PC-3 (cell line): ENCODE measurements around the gene MOG. TPM values are rescaled to one million over a fixed set of nuclear protein-coding genes. Genes with fewer than 3 reads are reported as not detected.

Experiments
- ATAC-seq: fragments of 200-7000 bp; cut with Tn5 transposase; 2 replicates; pipeline ENCODE4 v1.9.1; 2020; ENCODE audit warnings: mild to moderate bottlenecking, moderate library complexity
- BruUV-seq: library from RNA; stranded (reverse); fragments of 400-500 nt; replicated peaks from 2 replicates; lab custom pipeline; 2021; lab: Mats Ljungman, UMichigan
- CTCF ChIA-PET: fragments of 300-600 bp; sonication (Branson Sonifier 250); formaldehyde crosslinking; loops from one replicate; lab custom pipeline; 2022; ENCODE audit warnings: antibody characterized with exemption; lab: Charles Lee
- POLR2A ChIA-PET: fragments of 300-600 bp; sonication (Branson Sonifier 250); formaldehyde crosslinking; loops from one replicate; lab custom pipeline; 2022; ENCODE audit warnings: antibody characterized with exemption; ENCODE audit not compliant: unreplicated experiment; lab: Charles Lee
- DNase-seq: peaks from one replicate; pipeline ENCODE4 v3.0.0-alpha.2; 2015
- H2AFZ ChIP-seq: fragments of 300-600 bp; sonication (generic); 2 replicates; pipeline ENCODE4 v1.6.0; 2016; ENCODE audit warnings: antibody characterized with exemption, low read length
- H3F3A ChIP-seq: fragments of 300-600 bp; sonication (generic); one replicate; pipeline ENCODE4 v1.6.0; 2017; ENCODE audit warnings: antibody characterized with exemption, low read length, control low read depth, mild to moderate bottlenecking; ENCODE audit not compliant: unreplicated experiment
- H3K27ac ChIP-seq: fragments of 300-600 bp; sonication (generic); 2 replicates; pipeline ENCODE4 v1.5.1; 2016; ENCODE audit warnings: mild to moderate bottlenecking, low read length
- H3K27me3 ChIP-seq: fragments of 300-600 bp; sonication (generic); 2 replicates; pipeline ENCODE4 v1.6.1; 2016; ENCODE audit warnings: low read length, mixed read lengths
- H3K36me3 ChIP-seq: fragments of 300-600 bp; sonication (generic); 2 replicates; pipeline ENCODE4 v1.6.1; 2016; ENCODE audit warnings: low read depth, mixed run types, low read length, mixed read lengths
- H3K4me1 ChIP-seq: fragments of 300-600 bp; sonication (generic); 2 replicates; pipeline ENCODE4 v1.5.1; 2016; ENCODE audit warnings: low read length; ENCODE audit not compliant: insufficient read depth
- H3K4me2 ChIP-seq: fragments of 300-600 bp; sonication (generic); 2 replicates; pipeline ENCODE4 v1.6.0; 2016; ENCODE audit warnings: low read length
- H3K4me3 ChIP-seq: fragments of 300-600 bp; sonication (generic); 2 replicates; pipeline ENCODE4 v1.5.1; 2016; ENCODE audit warnings: mild to moderate bottlenecking, low read length, mixed read lengths
- H3K79me2 ChIP-seq: fragments of 300-600 bp; sonication (generic); 2 replicates; pipeline ENCODE4 v1.6.1; 2017; ENCODE audit warnings: low read length, mixed read lengths
- H3K9ac ChIP-seq: fragments of 300-600 bp; sonication (generic); 2 replicates; pipeline ENCODE4 v1.6.0; 2016; ENCODE audit warnings: mild to moderate bottlenecking, low read length
- H3K9me2 ChIP-seq: fragments of 300-600 bp; sonication (generic); replicated peaks from 2 replicates; pipeline ENCODE4 v1.6.1; 2016; ENCODE audit warnings: mixed run types, low read length, mixed read lengths
- H3K9me3 ChIP-seq: fragments of 300-600 bp; sonication (generic); 2 replicates; pipeline ENCODE4 v1.6.1; 2016; ENCODE audit warnings: low read length, mixed read lengths
- H4K20me1 ChIP-seq: fragments of 300-600 bp; sonication (generic); 2 replicates; pipeline ENCODE4 v1.6.1; 2016; ENCODE audit warnings: low read length, mixed read lengths
- EZH2 ChIP-seq: fragments of 300-600 bp; sonication (generic); IDR thresholded peaks from one replicate; pipeline ENCODE4 v1.6.1; 2017; ENCODE audit warnings: antibody characterized with exemption, mild to moderate bottlenecking, low read length; ENCODE audit not compliant: unreplicated experiment
- EZH2phosphoT487 ChIP-seq: fragments of 300-600 bp; sonication (generic); IDR thresholded peaks from 2 replicates; pipeline ENCODE4 v1.6.1; 2018; ENCODE audit warnings: mild to moderate bottlenecking, antibody characterized with exemption, low read length, borderline replicate concordance
- intact Hi-C: fragments of 100-400 bp; cut with micrococcal nuclease; formaldehyde crosslinking; loops from 2 replicates; pipeline ENCODE4 v1.9.0; 2023
- total RNA-seq: library from RNA; depleted of rRNA; stranded (reverse); fragments of >200 nt; gene quantifications from 2 replicates; pipeline ENCODE4 v1.2.3, GENCODE V29; 2014
- TF ChIP-seq, protein P1 (sequence below): fragments of 300-600 bp; sonication (generic); conservative IDR thresholded peaks from 2 replicates; pipeline ENCODE4 v1.5.1; 2017; ENCODE audit warnings: antibody characterized with exemption, low read depth, mild to moderate bottlenecking, low read length

MOG gene
- total RNA-seq, 1 experiment from 2014 or later, result not detected

DNA sequence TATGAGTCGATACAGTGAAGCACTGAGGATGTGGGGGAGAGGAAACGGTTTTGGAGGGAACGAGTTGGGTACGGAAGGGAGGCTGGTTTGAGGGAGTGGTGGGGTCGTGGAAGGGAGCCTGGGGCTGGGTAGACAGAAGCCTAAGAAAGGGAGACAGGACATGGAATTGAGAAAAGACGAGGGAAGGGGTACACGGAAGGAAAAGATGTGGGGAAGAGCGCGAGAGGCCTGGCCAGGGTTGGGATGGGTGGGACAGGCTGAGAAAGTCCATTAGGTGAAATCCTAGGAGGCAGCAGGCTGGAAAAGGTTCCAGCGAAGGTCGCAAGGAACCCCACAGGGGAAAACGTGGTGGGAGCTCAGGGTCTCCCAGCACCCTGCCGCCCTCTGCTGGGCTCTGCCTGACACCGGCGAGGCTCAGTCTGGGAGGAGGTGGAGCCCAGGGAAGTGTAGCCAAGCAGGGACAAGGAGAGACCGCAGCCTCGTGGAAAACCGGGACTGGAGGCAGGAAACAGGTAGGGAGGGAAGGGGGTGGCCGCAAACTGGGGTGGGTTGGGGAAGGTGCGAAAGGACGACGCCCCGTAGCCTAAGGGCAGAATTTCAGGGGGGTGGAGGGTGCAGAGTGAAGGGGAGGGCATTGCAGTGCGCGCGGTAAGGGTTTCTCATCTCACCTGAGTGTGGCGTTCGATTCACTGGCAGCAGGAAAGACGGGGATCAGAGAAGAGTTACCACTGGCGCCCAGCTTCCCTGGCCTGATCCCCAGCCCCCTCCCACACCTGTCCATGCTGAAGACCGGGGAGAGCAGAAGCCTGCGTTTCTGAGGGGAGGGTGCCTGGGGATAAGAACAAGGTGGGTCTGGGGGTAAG is 28.2 kb upstream of the MOG start:
- Histone ChIP-seq H3K36me3 (no peaks in the 10 kb centered on the region), H4K20me1 (no peaks in the 10 kb centered on the region), H3K9ac (peak overlapping the region; percentile 24; the same call in 1 of the 2 replicates), H3K4me1 (peaks cover 19% of the 10 kb centered on the region), H2AFZ (peak overlapping the region; percentile 94), H3K79me2 (no peaks in the 10 kb centered on the region), H3F3A (no peaks in the 10 kb centered on the region), H3K27ac (no peak overlapping the region), H3K4me3 (peak overlapping the region; percentile 69), H3K9me2 (no peaks in the 10 kb centered on the region), H3K4me2 (peak overlapping the region; percentile 92), H3K9me3 (no peaks in the 10 kb centered on the region), H3K27me3 (no peaks in the 10 kb centered on the region)
- BruUV-seq, result no TSS peak
- ATAC-seq (peak; percentile 63), DNase-seq (peak; percentile 77)
- CTCF ChIA-PET, result no interaction called here
- intact Hi-C loops, result no loop called here
- POLR2A ChIA-PET, result no interaction called here
- no peak for TF ChIP-seq EZH2
- TF ChIP-seq, protein P1, sequence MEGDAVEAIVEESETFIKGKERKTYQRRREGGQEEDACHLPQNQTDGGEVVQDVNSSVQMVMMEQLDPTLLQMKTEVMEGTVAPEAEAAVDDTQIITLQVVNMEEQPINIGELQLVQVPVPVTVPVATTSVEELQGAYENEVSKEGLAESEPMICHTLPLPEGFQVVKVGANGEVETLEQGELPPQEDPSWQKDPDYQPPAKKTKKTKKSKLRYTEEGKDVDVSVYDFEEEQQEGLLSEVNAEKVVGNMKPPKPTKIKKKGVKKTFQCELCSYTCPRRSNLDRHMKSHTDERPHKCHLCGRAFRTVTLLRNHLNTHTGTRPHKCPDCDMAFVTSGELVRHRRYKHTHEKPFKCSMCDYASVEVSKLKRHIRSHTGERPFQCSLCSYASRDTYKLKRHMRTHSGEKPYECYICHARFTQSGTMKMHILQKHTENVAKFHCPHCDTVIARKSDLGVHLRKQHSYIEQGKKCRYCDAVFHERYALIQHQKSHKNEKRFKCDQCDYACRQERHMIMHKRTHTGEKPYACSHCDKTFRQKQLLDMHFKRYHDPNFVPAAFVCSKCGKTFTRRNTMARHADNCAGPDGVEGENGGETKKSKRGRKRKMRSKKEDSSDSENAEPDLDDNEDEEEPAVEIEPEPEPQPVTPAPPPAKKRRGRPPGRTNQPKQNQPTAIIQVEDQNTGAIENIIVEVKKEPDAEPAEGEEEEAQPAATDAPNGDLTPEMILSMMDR, result peak; percentile 61

DNA sequence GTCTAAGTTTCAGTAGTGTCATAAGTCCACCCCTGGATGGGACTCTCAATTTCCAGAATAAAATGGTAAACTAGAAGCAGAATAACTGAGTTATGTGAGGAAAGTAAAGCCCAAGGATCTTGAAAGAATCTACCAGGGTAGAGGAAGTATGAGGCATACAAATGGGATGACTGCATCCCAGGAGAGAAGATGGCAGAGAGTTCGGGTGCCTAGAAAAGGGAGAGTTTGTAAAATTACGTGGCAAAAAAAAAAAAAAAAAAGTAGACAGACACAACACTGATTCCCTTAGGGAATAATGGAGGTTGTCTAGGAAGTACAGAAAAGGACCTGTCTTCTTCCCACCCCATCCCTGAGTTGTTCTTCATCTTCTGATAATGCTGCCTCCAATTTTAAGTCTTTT is 27.3 kb upstream of the MOG start:
- H3K4me1 ChIP-seq, result peaks cover 20% of the 10 kb centered on the region
- no peak for ATAC-seq
- no peaks in the 10 kb centered on the region for H4K20me1 ChIP-seq
- CTCF ChIA-PET, result no interaction called here
- no peak overlapping the region for H3K9ac ChIP-seq
- H2AFZ ChIP-seq, result no peak overlapping the region
- 0 out of 2 replicates have a peak overlapping the region, but pooled peaks have one; percentile 69 for H3K4me3 ChIP-seq
- TF ChIP-seq, protein P1, result no peak
- TF ChIP-seq EZH2 (no peak), EZH2phosphoT487 (no peak)
- intact Hi-C loops, result no loop called here
- H3K27me3 ChIP-seq, result no peaks in the 10 kb centered on the region
- H3F3A ChIP-seq, result no peaks in the 10 kb centered on the region
- no TSS peak for BruUV-seq
- no peaks in the 10 kb centered on the region for H3K9me3 ChIP-seq
- 0 out of 2 replicates have a peak overlapping the region, but pooled peaks have one; percentile 92 for H3K4me2 ChIP-seq
- POLR2A ChIA-PET, result no interaction called here
- no peaks in the 10 kb centered on the region for H3K79me2 ChIP-seq
- no peak overlapping the region for H3K27ac ChIP-seq
- DNase-seq, result no peak
- H3K36me3 ChIP-seq, result no peaks in the 10 kb centered on the region
- H3K9me2 ChIP-seq, result no peaks in the 10 kb centered on the region

DNA sequence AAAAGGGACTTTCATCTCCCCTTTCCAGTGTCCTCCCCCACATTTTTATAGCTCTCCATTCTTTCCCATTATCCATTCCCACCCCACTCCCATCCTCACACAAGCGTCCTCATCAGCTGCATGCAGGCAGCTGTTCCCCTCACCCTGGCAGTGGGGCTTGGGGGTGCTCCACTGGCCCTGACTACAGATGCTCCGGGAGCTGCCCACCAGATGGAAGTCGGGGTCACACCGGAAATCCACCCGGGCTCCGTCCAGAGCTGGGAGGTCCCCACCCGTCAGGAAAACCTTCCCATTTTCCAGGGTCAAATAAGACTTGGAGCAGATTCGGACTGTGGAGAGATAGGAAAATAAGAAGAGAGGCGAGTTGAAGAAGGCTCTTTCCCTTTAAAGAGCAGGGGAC is 26.6 kb upstream of the MOG start:
- no peak for TF ChIP-seq EZH2phosphoT487
- TF ChIP-seq, protein P1, result no peak
- no peak for TF ChIP-seq EZH2
- Histone ChIP-seq H3K9me3 (no peaks in the 10 kb centered on the region), H3K4me1 (peaks cover 20% of the 10 kb centered on the region), H3K36me3 (no peaks in the 10 kb centered on the region), H3K9me2 (no peaks in the 10 kb centered on the region), H3K27ac (no peak overlapping the region), H3K4me2 (no peak overlapping the region), H3F3A (no peaks in the 10 kb centered on the region), H4K20me1 (no peaks in the 10 kb centered on the region), H3K4me3 (no peak overlapping the region), H3K79me2 (no peaks in the 10 kb centered on the region), H3K9ac (no peak overlapping the region), H3K27me3 (no peaks in the 10 kb centered on the region), H2AFZ (no peak overlapping the region)
- ChIA-PET POLR2A (interaction anchor here (0.6 kb wide), 1 partner anchor 20 kb away, joined by 3 read pairs; no protein-coding TSS in a partner anchor), CTCF (no interaction called here)
- no TSS peak for BruUV-seq
- ATAC-seq (no peak), DNase-seq (no peak)
- intact Hi-C loops, result no loop called here
